ENCODE results near the gene BORCS5.

The BORCS5 gene

DNA sequence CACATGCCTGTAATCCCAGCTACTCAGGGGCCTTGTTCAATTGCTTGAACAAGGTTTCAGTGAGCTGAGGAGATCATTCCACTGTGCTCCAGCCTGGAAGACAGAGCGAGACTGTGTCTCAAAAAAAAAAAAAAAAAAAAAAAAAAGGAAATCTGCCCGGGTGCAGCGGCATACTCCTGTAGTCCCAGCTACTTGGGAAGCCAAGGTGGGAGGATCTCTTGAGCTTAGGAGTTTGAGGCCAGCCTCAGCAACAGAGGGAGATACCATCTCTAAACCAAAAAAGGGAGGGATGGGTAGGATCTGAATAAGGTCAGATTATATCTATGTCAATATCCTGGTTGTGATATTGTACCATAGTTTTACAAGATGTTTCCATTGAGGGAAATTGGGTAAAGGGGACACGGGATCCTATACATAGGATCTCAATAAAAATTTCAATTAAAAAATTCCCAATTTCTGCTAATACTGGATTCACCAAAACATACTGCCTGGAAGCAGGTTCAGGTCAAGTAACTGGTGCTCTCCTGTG, 76.4 kb downstream of the BORCS5 start:
- DNase-seq (ENCODE audit: low read depth), result no peak

DNA sequence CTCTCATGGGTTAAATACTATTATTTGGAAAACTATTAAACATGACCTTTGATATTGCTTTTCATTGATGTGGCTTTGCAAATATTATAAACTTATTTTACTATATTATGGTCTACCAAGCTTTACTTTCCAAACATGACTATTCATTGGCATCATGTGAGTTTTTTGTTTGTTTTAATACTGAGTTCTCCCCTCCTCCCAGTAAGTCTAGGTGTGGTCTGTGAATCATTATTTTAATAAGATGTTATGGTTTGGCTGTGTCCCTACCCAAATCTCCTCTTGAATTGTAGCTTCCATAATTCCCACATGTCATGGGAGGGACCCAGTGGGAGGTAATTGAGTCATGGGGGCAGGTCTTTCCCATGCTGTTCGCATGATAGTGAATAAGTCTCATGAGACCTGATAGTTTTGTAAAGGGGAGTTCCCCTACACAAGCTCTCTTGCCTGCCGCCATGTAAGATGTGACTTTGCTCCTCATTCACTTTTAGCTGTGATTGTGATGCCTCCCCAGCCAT, 80.0 kb downstream of the BORCS5 start:
- no peak for DNase-seq (ENCODE audit: low read depth)

DNA sequence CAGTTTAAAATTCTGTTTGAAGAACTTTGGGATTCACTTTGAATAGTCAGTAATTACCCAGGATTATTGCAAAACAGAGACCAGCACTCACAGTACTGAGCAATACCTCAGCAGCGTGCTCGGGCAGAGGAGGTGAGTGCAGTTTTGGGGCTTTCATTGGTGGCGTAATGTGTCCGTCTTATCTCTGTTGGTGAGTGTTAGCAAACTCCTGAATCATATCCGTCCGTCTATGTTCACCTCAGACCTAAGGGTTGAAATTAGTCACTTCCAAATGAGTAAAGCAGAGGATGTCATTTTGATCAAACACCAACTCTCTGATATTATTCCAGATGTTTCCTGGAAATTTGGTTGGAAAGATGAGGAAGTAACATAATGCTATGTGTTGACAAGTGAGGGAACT, 82.8 kb downstream of the BORCS5 start:
- DNase-seq (ENCODE audit: low read depth), result no peak

DNA sequence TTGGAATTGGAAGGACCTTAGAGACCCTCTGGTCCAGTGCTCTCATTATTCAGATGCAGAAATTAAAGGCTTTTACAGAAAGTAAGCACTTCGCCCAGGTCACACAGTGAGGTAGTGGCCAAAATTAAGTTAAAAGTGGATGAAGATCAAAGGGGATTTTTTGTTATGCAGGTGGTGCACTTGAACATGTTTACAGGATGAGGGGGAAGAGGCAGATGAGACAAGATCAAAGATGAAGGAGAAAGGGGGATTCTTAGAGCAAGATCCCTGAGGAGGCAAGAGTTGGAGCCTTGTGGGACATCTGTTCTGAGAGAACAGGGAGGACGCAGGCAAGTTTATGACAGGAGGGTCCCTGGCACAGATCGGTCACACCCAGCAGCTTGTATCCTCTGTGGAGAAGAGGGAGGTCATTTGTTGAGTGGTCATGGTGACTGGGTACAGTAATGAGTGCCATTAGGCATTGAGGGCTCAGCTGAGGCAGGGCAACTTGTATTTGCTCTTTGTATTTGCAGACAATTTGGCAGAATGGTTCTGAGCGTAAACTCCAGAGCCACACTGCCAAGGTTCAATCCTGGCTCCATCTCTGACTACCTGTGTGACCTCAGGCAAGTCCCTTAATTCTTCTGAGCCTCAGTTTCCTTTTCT, 84.0 kb downstream of the BORCS5 start:
- no peak for DNase-seq (ENCODE audit: low read depth)

DNA sequence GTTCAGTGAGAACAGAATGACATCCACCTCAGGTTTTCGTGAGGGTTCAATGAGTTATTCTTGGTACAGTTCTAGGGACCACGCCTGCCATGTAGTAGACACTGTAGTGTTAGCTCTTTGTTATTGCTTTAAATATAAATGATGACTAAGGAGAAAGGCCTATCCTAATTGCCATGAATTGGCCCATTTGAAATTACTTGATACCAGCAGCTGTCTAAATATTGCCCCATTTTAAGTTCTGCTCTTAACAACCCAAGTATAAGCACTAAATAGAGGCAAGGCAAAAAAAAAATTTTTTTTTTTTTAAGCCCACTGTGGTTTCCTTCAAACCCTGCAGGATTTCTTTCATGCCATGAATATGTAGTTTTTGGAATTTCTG, 84.5 kb downstream of the BORCS5 start:
- no peak for DNase-seq (ENCODE audit: low read depth)

DNA sequence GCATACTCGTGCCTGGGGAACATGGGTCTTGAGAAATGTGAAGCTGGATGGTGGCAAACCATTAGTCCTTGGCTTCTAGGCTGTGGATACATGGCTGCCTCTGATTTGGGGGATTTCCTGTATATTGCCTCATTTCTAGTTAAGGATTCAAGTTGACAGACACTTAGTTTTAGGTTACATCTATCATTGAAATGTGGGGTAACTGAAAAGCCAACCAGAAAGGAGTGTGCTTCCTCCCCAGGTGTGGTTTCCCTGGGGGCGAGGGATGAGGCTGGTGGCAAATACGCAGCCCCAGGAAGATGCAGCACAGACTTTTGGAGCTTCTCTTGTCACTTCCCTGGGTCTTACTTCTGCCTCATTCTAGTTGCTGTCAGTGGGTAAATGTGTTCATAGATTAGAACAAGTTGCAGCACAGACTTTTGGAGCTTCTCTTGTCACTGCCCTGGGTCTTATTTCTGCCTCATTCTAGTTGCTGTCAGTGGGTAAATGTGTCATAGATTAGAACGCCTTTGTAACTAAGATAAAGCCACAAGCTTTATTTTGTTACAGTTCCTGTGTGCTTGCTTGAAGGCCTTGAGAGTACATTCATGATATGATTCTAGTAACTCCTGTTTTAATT, 85.1 kb downstream of the BORCS5 start:
- DNase-seq (ENCODE audit: low read depth), result peak; percentile 23

DNA sequence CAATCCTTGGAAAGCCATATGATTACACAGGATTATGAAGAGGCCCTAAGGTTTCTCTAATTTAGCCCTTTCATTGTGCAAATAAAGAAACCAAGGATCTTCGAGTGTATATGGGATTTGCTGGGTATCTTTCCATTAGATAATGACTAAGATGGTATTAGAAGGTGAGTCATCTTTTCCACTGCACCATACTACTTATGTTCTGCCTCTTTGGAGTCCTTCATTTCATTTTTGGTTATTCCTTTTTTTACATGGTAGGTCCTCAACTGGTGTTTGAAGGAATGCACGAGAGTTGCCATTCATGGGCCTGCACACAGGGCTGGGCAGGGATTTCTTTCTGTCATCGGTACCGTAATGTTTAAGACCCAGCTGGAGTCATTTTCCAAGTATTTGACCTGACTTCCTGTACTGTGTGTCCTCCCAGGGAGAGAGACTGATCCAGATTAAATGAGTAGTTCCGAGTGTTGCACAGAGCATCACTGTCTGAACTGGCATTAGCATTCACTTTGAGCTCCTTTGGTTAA, 85.7 kb downstream of the BORCS5 start:
- DNase-seq (ENCODE audit: low read depth), result no peak

DNA sequence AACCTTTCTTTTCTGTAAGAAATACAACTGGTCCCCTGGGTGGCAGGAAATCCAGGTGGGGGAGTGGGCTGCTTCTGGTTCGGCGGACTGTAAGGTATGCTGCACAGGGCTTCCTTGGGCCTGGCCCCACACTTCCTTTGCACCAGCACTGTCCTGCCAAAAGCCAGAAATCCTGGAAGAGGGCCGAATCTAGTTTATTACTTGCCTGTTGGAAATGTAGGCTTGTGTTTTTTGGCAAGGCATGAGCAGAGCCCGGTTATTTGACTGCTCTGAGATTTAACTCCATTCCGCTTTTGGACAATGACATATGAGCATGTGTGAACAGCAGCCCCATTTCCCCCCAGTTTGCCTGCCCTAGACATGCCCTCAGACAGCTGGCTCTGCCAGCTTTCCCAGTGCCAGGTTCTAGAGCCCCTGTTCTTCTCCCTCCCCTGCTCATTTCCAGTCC, 86.6 kb downstream of the BORCS5 start:
- no peak for DNase-seq (ENCODE audit: low read depth)

DNA sequence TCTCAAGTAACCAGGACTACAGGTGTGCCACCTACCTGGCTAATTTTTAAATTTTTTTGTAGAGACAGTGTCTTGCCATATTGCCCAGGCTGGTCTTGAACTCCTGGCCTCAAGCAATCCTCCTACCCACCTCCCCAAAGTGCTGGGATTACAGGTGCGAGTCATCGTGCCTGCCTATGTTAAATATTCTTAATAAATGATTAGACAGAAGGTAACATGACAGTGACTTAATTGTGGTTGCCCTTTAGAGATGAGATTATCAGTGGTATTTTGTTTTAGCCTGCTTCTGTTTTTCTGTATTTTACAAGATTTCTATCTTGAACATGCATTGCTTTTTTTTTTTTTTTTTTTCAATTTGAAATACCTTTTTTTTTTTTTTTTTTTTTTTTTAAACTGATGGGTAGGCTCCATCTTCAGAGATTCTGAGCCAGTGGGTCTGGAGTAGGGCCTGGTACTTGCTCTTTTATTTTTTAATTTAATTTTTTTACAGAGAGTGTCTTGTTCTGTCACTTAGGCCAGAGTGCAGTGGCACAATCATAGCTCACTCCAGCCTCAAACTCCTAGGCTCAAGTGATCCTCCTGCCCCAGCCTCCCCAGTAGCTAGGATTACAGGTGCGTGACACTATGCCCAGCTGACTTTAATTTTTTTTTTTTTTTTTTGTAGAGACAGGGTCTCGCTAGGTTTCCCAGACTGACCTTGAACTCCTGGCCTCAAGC, 88.4 kb downstream of the BORCS5 start:
- DNase-seq (ENCODE audit: low read depth), result no peak

DNA sequence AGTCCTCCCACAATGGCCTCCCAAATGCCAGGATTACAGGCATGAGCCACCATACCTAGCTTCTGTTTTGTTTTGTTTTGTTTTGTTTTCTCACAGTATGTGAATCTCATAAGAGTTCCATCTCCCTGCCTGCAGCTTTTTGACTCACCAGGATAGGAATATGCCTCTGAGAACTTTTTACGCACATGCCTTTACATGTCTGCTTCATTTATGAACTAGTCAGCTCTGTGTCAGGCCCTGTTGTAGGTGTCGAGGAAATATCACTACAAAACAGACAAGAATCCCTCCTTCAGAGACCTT, 89.0 kb downstream of the BORCS5 start:
- no peak for DNase-seq (ENCODE audit: low read depth)

DNA sequence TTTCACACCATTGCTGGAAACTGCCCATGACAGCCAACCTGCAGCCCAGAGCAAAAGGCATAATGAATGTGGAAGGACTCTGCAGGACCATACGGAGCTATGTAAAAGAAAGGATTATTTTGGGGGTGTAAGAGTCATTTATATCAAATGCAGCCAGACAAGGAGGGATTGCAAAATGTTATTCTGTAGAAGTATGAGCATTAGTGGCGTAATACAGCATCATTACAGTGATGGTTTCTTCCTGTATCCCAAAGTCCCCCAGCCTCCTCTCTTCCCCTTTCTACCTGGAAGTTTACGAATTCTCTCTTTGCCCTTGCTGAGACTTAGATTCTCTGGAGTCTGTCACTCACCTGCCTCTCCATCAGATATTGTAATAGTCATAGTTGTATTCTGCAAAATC, 89.9 kb downstream of the BORCS5 start:
- no peak for DNase-seq (ENCODE audit: low read depth)

DNA sequence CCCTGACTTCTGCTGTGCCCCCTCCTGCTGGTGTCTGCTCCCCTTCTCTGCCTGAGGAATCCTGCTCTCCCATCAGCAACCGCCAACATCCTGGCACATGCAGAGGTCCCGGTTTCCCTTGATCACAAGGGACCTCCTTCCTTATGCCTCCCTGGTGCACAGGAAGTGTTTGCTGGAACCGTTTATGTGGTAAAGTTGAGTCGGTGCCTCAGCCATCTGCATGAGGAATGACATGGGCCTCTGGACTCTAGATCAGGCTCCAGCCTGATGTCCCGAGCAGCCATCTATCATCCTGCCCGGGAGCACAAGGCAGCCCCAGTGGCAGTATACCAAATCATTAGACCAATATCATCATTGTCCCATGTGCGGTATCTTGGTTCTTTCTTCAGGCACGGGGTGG, 90.4 kb downstream of the BORCS5 start:
- DNase-seq (ENCODE audit: low read depth), result no peak

DNA sequence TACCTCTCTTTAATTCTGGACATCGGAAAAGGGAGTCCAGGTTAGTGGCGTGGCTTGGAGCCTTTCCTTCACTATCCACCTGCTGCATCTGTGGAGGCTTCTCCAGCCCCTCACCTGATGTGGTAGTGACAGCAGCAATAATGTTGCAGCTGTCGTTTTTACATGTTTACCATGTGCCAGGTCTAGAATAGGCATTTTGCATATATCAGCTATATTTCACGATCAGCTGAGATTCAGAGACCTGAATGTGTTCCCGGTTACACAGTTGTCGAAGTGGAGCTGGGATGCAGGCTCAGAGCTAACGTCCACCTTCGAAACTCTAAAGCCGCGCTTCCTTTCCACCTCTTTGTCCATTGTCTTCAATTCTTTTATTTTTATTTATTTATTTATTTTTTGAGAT, 91.0 kb downstream of the BORCS5 start:
- DNase-seq (ENCODE audit: low read depth), result no peak

DNA sequence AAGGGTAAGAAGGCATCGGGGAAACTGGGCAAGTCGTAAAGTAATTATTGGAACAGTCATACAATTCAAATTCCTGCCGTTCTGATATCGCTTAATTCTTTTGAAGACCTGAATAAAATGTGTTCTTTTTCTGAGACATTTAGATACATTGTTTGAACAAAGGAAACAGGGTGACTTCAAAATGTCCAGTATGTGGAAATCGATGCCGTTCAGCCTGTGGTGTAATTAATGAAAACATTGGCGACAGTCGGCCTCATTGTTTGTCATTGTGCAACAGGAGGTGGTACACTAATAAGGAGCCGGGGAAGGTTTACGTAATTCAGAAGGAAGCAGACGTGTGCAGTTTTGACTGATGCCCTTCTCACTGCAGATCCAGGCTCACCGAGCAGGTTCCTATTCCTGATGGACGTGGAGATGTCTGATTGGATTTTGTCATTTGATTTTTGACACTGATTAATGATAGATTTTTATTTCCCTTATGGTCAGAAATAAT, 92.7 kb downstream of the BORCS5 start:
- no peak for DNase-seq (ENCODE audit: low read depth)

DNA sequence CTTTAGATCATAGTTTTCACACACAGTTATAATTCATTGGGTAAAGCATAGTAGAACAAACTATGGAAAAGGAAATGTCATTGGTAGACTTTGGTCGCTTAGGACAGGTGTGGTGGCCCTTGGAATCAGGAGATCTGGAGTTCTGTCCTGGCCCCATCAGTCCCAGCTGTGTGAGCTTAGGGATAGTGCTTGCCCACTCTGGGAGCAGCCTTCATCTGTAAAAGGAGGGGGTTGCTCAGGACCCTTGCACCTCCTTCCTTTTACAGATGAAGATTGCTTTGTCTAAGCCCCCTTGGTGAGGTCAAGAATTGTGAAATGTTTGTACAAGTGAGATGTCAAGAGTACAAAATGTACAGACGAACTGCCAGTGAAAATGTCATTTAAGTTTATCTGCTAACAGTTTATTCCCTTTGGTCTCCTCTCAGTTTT, 93.2 kb downstream of the BORCS5 start:
- no peak for DNase-seq (ENCODE audit: low read depth)

DNA sequence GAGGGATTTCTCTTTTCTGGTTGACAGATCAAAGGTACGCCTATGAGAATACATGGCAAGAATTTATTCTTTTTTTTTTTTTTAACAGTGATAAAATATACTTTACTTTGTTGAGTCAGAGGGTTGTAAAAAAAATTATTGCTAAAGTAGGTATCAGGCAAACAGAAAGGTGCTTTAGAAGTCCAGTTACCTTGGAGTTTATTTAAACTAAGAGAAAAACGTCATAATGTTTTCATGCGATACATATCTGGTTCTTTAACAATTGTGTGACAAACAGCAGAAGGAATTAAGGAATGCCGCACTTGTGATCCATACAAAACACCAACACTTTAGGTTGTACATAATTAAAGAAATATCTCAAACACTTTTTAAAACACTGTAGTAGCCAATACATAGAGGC, 94.2 kb downstream of the BORCS5 start:
- no peak for DNase-seq (ENCODE audit: low read depth)

DNA sequence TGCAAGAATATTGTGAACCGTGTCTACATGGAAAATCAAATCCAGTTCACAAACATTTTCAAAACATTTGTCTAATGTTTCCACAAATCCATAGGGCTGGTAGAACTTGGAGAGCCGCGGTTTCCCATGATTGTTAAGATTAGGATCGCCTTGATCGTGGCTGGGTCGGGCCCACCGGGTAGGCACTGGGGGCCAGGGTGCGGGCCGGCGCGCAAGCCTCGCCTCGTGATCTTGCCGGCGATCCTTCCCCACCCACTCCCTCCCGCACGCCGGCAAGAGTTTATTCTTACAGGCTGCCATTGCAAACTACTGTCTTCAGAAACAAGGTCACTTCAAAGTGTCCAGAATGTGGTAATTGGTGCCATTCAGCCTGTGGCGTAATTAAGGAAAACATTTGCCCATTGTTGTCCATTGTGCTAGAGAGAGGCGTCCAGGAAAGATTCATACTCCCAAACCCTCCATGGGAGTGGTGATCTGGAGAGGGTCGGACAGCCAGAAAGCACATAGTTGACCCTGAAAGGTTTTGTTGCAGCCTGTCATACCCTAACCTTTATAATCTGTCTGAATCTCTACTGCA, 95.5 kb downstream of the BORCS5 start:
- no peak for DNase-seq (ENCODE audit: low read depth)

DNA sequence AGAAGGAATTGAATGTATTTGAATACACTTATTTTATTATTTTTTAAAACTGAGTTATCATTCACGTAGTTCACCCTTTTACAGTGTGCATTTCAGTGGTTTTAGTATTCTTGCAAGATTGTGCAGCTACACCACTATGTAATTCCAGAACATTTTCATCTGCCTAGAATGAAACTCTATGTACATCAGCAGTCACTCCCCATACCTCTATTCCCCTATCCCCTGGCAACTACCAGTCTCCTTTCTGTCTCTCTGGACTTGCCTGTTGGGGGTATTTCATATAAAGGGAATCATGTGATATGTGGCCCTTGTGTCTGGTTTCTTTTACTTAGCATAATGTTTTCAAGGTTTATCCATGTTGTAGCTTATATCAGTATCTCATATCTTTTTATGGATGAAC, 96.8 kb downstream of the BORCS5 start:
- no peak for DNase-seq (ENCODE audit: low read depth)

DNA sequence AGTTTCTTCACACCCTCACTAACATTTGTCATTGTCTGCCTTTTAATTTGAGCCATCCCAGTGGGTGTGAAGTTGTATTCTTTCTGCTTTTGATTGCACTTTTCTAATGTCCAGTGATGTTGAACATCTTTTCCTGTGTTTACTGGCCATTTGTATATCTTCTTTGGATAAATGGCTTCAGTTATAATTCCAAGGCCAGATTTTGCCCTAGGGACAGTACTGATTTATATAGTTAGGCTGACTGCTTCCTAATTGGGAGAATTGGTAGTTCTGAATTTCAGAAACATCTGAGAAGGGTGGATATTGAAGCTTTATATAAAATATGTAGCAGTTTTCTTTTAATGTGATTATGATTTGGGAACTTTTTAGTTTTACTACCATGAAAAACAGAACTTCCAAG, 97.4 kb downstream of the BORCS5 start:
- no peak for DNase-seq (ENCODE audit: low read depth)

DNA sequence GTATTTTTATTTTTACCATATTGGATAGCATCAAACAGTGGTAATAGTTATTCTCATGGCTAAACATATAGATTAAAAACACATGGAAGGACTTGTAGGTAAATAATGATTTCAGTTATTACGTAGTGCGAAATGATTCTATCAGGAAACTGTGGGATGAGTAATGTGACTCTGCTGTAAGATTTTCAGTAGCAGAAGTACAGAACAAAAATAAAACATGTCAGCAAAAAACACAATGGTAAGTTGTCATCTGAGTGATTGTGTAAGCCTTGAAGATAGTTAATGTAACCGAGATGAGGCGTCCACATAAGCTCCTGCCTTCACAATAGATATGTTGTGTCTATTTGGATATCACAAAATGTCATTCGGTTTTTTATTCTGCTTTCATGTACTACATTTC, 99.8 kb downstream of the BORCS5 start:
- DNase-seq (ENCODE audit: low read depth), result no peak

DNA sequence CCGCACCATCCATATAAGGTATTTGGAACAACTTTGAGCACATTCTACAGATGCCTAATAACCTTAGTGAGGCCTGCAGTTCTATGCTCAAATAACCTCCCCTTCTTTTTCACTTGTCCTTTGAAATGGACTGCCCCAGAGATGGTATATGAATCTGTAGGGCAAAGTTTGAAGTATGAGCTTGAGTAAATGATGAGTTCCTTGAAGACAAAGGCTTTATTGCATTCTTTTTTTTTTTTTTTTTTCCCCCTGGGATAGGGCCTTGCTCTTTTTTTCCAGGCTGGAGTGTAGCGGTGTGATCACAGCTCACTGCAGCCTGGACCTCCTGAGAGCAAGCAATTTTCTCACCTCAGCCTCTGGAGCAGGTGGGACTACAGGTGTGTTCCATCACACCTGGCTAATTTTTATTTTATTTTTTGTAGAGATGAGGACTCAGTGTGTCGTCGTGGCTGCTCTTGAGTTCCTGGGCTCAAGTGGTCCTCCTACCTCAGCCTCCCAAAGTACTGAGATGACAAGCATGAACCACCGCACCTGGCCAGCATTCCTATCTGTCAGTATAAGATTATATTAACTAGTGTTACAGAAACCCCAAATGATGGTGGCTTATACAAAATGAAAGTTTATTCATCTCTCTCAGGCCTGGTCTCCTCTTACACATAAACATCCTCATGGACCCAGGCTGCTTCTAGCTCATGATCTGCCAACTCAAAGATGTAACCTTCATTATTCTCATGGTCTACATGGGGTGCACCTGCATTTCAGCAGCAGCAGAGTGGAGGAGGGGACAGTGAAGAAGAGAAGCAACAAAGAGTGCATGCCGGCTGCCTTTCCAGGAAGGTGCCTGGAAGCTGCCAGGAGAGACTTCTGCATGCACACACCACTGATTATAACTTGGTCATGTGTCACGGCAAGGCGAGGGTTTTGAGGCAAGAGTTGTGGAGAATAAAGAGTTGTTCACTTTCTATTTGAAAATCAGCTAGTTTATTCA, 104.4 kb downstream of the BORCS5 start:
- no peak for DNase-seq (ENCODE audit: low read depth)
